Spinal cord (tissue), 10 donors: ENCODE data around the gene ZBTB1. TPM values are rescaled to one million over a fixed set of nuclear protein-coding genes. Genes with fewer than 3 reads are reported as not detected.

Experiments
- DNase-seq, 6 donors: peaks; one replicate each; pipeline versions ENCODE4 v3.0.0 to v3.0.0-alpha.2; 2013 to 2015; ENCODE audit warnings: low spot score in 6 of 6, low read depth in 4 of 6
- H3K27ac ChIP-seq: one replicate; pipeline ENCODE4 v1.5.1; 2013; ENCODE audit warnings: low read depth, low read length, control low read depth
- H3K27me3 ChIP-seq: one replicate; pipeline ENCODE4 v1.6.1; 2013; ENCODE audit warnings: low read length; ENCODE audit not compliant: control insufficient read depth, insufficient read depth
- H3K36me3 ChIP-seq: one replicate; pipeline ENCODE4 v1.6.1; 2013; ENCODE audit warnings: low read length; ENCODE audit not compliant: control insufficient read depth, insufficient read depth
- H3K4me1 ChIP-seq: one replicate; pipeline ENCODE4 v1.6.1; 2013; ENCODE audit warnings: low read length; ENCODE audit not compliant: control insufficient read depth, insufficient read depth
- H3K4me3 ChIP-seq: one replicate; pipeline ENCODE4 v1.5.1; 2013; ENCODE audit warnings: low read depth, low read length, control low read depth
- H3K9me3 ChIP-seq: one replicate; pipeline ENCODE4 v1.6.1; 2013; ENCODE audit warnings: low read length; ENCODE audit not compliant: control insufficient read depth, insufficient read depth
- WGBS: methylation state at CpG from one replicate; pipeline ENCODE4 v1.1.5; 2013; ENCODE audit warnings: missing lambda C conversion rate; ENCODE audit not compliant: insufficient coverage; 5-methylcytosine and 5-hydroxymethylcytosine counted together
- long read RNA-seq, 4 donors: transcript quantifications; one replicate each; lab custom pipeline, GENCODE V29; 2026
- polyA plus RNA-seq, 2 donors: library from polyadenylated mRNA; unstranded; fragments of 120-200 nt; gene quantifications; one replicate each; pipeline ENCODE4 v1.2.1, GENCODE V29; 2013; ENCODE audit not compliant: insufficient read length in 2 of 2
- total RNA-seq, 2 donors: library from RNA; depleted of rRNA in 1 of 2; stranded (reverse); fragments of 120-200 nt in 1 of 2; fragments of >200 nt in 1 of 2; gene quantifications; one replicate each; pipeline versions ENCODE4 v1.2.3 to v1.2.4, GENCODE V29; 2013 to 2014
- donor health status: healthy.

The ZBTB1 gene
- 10 to 100 TPM; 59.3 to 75.1 TPM for total RNA-seq
- polyA plus RNA-seq: 10 to 100 TPM; 35.7 to 39.0 TPM
- long read RNA-seq, donor 1, full-length matches to known transcripts: 2 of 11 reads
- long read RNA-seq, donor 1, partial matches to known transcripts: 9 of 11 reads
- long read RNA-seq, donor 1, other reads (novel, unspliced or antisense): 0 of 11 reads
- long read RNA-seq, donor 2, partial matches to known transcripts: 7 of 7 reads
- long read RNA-seq, donor 2, other reads (novel, unspliced or antisense): 0 of 7 reads
- long read RNA-seq, donor 3, partial matches to known transcripts: 15 of 15 reads
- long read RNA-seq, donor 3, other reads (novel, unspliced or antisense): 0 of 15 reads
- long read RNA-seq, donor 4, full-length matches to known transcripts: 2 of 28 reads
- long read RNA-seq, donor 4, partial matches to known transcripts: 26 of 28 reads
- long read RNA-seq, donor 4, other reads (novel, unspliced or antisense): 0 of 28 reads

GRCh38 chr14:64504310-64504896 lies at the start of gene ZBTB1:
Gene ZBTB1 (plus strand): TSS chr14:64504770. CDS start chr14:64521505, 16,735 bp downstream.
- Histone ChIP-seq H3K27ac (peak within 1 kb of the TSS; percentile 99), H3K36me3 (peaks cover 2% of the 10 kb centered on the region), H3K4me1 (peaks cover 13% of the 10 kb centered on the region), H3K27me3 (no peaks in the 10 kb centered on the region), H3K9me3 (no peaks in the 10 kb centered on the region), H3K4me3 (peak within 1 kb of the TSS; percentile 98)
- WGBS: under 1% methylated on average over 63 of the region's 63 CpGs
- DNase-seq: peak; percentile 47 to 90 (median 62)

GRCh38 chr14:64459405-64460136 lies 45.0 kb upstream of the ZBTB1 start:
- H3K36me3 ChIP-seq: peaks cover 3% of the 10 kb centered on the region
- 43% methylated on average over 1 of the region's 4 CpGs for WGBS
- DNase-seq: no peak
- H3K4me1 ChIP-seq: no peaks in the 10 kb centered on the region
- H3K27me3 ChIP-seq: no peaks in the 10 kb centered on the region
- H3K27ac ChIP-seq: no peak overlapping the region
- no peaks in the 10 kb centered on the region for H3K9me3 ChIP-seq
- H3K4me3 ChIP-seq: no peak overlapping the region

- no peak overlapping the region for H3K27ac ChIP-seq
- H3K27me3 ChIP-seq: no peaks in the 10 kb centered on the region
- no peaks in the 10 kb centered on the region for H3K36me3 ChIP-seq
- H3K4me3 ChIP-seq: no peak overlapping the region
- H3K9me3 ChIP-seq: no peaks in the 10 kb centered on the region
- no peak for DNase-seq
- H3K4me1 ChIP-seq: no peaks in the 10 kb centered on the region
- 97% methylated on average over 3 of the region's 3 CpGs for WGBS
Measured at GRCh38 chr14:64461221-64461620, 43.3 kb upstream of the ZBTB1 start.

GRCh38 chr14:64463195-64463594 lies 41.4 kb upstream of the ZBTB1 start:
- no peak for DNase-seq
- Histone ChIP-seq H3K27ac (no peak overlapping the region), H3K27me3 (no peaks in the 10 kb centered on the region), H3K9me3 (no peaks in the 10 kb centered on the region), H3K4me1 (no peaks in the 10 kb centered on the region), H3K36me3 (no peaks in the 10 kb centered on the region), H3K4me3 (no peak overlapping the region)
- no CpG with 5 or more reads among the region's 2 CpGs for WGBS

GRCh38 chr14:64463873-64464272 lies 40.7 kb upstream of the ZBTB1 start:
- Histone ChIP-seq H3K9me3 (no peaks in the 10 kb centered on the region), H3K4me3 (no peak overlapping the region), H3K27me3 (no peaks in the 10 kb centered on the region), H3K36me3 (no peaks in the 10 kb centered on the region), H3K27ac (no peak overlapping the region), H3K4me1 (no peaks in the 10 kb centered on the region)
- WGBS: 99% methylated on average over 6 of the region's 6 CpGs
- no peak for DNase-seq

- Histone ChIP-seq H3K4me3 (peak overlapping the region; percentile 55), H3K36me3 (no peaks in the 10 kb centered on the region), H3K9me3 (no peaks in the 10 kb centered on the region), H3K4me1 (no peaks in the 10 kb centered on the region), H3K27me3 (no peaks in the 10 kb centered on the region), H3K27ac (no peak overlapping the region)
- WGBS: 0% methylated on average over 1 of the region's 6 CpGs
- peak in 1 of 6 donors; percentile 47 for DNase-seq
Measured at GRCh38 chr14:64464651-64465050, 39.9 kb upstream of the ZBTB1 start.

GRCh38 chr14:64465191-64465822 lies 39.3 kb upstream of the ZBTB1 start, which contains the start of gene AKAP5:
Gene AKAP5 (plus strand): TSS chr14:64465499. CDS start chr14:64468395, 2,896 bp downstream.
- Histone ChIP-seq H3K27me3 (no peaks in the 10 kb centered on the region), H3K4me3 (peak within 1 kb of the TSS; percentile 68), H3K9me3 (no peaks in the 10 kb centered on the region), H3K27ac (peak within 1 kb of the TSS; percentile 22), H3K4me1 (no peaks in the 10 kb centered on the region), H3K36me3 (no peaks in the 10 kb centered on the region)
- peak in 5 of 6 donors; percentile 44 to 93 (median 64) for DNase-seq
- WGBS: 0% methylated on average over 67 of the region's 74 CpGs

- Histone ChIP-seq H3K27ac (peak overlapping the region; percentile 22), H3K27me3 (no peaks in the 10 kb centered on the region), H3K4me3 (peak overlapping the region; percentile 68), H3K4me1 (no peaks in the 10 kb centered on the region), H3K9me3 (no peaks in the 10 kb centered on the region), H3K36me3 (no peaks in the 10 kb centered on the region)
- 1% methylated on average over 7 of the region's 15 CpGs for WGBS
- peak in 5 of 6 donors; percentile 32 to 85 (median 41) for DNase-seq
Measured at GRCh38 chr14:64465831-64466554, 38.6 kb upstream of the ZBTB1 start.
